ENCODE results near the gene RCOR1.
A peak's percentile ranks its signal among the peaks of the same experiment; 100 is the strongest.

RCOR1 gene

DNA sequence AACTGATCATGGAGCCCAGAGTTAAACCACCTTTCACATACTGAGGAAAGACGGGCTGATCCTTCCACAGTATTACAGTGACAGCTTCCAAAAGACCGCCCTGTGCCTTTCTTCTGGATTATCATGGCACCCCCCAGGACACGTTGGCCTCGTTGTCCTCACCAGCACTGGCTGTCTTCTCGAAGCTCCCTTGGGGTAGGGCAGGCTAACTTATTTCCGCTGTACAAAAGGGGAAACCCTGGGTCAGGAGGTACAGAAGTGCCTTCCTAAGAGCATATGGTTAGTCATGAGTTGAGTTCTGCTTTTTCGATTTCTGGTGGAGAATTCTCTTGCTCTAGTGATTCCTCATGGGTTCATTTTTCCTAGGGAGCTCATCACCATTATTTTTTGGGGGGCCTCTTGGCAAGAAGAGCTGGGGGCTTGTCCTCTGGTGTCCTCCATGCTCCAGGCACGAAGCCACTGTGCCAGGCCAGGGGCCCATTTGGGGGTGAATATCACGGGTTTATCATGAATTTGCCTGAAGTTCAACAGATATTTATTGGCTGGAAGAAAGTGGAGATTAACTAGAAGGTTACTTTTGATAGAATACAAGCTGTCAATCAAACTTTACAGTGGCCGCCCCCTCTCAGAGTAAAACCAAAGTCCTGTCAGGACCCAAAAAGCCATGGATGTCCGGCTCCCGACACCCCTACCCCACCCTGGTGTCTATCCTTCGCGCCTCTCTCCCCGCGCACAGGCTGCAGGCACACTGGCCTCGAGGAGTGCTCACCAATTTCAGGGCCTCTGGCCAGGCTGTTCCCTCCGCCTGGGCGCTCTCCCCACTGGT lies 176.0 kb downstream of the RCOR1 start:
- DNase-seq (ENCODE audit: low read depth, low spot score), result no peak
- H3K27ac ChIP-seq, result no peak overlapping the region

DNA sequence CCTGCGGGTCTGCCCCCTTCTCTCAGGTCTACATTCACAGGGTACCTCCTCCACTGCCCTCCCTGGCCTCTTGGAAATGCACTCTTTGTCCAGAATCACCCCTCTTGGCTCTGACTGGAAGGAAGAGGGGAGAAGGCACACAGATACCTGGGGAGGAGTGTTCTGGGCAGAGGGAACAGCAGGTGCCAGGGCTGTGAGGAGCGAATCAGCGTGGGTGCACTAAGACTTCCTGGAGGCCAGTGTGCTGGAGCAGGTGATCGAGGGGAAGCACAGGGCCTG lies 176.5 kb downstream of the RCOR1 start:
- no peak overlapping the region for H3K27ac ChIP-seq
- DNase-seq (ENCODE audit: low read depth, low spot score), result no peak

DNA sequence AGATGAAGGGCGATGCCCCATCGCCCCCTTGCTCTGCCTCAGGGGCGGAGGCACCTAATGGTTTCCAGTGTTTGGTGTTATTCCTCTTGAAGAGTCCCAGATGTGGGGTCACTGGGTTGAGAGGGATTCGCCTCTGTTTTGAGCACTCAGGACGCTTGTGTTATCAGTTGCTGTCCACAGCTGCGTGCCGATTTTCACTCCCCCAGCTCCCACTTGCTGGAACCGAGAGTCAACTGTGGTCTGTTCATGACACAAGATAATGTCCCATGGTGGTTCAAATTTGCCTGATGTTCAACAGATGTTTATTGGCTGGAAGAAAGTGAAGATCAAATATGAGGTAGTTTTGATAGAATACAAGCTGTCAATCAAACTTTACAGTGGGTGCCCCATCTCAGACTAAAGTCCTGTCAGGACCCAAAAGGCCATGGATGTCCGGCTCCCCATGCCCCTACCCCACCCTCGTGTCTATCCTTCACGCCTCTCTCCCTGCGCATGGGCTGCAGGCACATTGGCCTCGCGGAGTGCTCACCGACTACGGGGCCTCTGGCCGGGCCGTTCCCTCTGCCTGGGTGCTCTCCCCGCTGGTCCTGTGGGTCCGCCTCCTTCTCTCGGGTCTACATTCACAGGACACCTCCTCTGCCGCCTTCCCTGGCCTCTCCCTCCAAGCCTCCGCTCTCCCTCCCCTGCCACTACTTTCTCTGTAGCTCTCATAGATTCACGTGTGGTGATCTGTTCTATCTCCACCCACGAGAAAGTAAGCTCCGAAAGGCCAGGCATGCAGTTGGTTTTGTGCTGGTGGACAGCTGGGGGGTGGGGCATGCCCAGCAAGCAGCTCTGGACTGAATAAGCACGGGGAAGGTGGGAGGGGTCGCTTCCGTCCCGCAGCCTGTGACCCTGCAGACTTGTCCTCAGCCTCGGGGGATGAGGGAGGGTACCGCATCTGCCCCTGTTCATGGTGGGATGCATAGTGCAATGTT lies 178.0 kb downstream of the RCOR1 start:
- no peak overlapping the region for H3K27ac ChIP-seq

DNA sequence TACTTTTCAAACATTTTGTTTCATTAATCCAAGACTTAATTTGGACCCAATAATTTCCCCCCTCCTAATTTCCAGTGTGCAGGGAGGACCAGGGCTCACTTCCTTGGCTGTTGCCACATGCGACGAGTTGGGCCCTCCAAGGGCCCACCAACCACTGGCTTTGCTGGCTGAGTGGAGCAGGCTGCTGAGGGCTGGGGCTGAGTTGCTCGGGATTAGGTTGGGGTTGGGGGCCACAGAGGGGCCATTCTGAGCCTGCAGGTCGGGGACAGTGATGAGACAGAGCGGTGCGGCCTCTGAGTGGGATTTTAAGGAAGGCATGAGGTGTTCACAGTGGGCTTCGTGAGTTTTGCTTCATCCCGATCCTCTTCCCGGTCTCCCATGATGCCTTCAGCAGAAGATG lies 178.7 kb downstream of the RCOR1 start:
- no peak for DNase-seq (ENCODE audit: low read depth, low spot score)
- no peak overlapping the region for H3K27ac ChIP-seq

More for the DNA sequence above, 178.0 kb downstream of the RCOR1 start:
- no peak for DNase-seq (ENCODE audit: low read depth, low spot score)

DNA sequence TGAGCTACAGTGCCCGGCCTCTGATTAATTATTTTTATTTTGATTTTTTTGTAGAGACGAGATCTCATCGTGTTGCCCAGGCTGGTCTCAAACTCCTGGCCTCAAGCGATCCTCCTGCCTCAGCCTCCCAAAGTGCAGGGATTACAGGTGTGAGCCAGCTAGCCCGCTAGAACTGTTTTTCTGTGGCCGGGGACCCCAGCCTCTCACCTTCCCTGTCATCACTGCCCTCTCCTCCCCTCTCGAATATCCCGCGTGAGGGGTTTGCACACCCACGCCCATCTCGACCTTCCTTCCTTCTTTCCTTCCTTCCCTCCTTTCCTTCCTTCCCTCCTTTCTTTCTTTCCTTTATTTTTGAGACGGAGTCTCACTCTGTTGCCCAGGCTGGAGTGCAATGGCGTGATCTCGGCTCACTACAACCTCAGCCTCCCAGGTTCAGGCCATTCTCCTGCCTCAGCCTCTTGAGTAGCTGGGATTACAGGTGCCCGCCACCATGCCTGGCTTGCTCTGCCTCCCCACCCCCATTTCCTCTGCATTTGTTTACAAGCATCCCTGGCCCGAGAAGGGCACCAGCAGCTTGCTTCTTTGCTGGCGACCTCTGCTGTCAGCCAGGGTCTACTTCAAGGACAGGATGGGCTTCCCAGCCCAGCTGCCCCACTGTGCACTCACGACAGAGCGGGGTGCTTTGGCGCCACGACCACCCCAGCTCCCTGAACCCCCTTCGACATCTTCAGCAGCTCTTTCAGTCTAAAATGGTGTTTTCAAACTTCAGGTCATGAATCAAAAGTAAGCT lies 180.5 kb downstream of the RCOR1 start:
- DNase-seq (ENCODE audit: low read depth, low spot score), result no peak

DNA sequence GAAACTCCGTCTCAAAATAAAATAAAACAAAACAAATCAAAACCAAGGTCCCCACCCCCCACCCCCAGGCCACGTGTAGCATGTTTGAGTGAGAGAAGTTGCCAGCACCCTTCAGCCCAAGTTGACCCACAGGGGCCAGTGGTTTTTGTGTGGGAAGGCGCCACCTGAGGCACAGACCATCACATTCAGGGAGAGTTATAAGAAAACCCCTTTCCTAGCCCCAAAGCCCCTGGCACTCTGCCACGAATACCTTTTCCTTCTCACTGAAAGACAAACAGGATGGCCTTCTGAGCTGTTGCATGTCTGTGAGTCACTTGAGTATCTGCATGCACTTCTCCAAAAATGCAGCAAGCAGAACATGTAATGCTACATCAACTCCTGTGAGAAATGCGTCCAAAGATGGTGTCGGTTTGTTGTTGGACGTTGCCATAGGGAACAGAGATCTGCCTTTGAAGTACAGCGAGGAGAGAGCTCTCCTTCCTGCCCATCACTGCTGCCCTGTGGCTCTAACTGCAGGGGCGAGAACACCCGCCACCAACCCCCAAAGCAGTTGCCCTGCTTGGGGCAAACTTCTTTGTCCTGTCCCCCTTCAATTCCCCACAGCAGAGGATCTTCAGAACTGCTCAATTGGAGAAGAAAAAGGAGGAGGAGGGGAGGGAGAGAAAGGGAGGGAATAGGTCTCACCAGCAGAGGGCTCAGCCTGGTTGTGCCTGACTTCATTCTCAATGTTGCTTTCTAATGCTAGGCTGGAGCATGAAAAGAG lies 182.1 kb downstream of the RCOR1 start:
- H3K27ac ChIP-seq, result peak overlapping the region; percentile 51
- DNase-seq (ENCODE audit: low read depth, low spot score), result peak; percentile 27

More for the DNA sequence above, 180.5 kb downstream of the RCOR1 start:
- H3K27ac ChIP-seq, result no peak overlapping the region

DNA sequence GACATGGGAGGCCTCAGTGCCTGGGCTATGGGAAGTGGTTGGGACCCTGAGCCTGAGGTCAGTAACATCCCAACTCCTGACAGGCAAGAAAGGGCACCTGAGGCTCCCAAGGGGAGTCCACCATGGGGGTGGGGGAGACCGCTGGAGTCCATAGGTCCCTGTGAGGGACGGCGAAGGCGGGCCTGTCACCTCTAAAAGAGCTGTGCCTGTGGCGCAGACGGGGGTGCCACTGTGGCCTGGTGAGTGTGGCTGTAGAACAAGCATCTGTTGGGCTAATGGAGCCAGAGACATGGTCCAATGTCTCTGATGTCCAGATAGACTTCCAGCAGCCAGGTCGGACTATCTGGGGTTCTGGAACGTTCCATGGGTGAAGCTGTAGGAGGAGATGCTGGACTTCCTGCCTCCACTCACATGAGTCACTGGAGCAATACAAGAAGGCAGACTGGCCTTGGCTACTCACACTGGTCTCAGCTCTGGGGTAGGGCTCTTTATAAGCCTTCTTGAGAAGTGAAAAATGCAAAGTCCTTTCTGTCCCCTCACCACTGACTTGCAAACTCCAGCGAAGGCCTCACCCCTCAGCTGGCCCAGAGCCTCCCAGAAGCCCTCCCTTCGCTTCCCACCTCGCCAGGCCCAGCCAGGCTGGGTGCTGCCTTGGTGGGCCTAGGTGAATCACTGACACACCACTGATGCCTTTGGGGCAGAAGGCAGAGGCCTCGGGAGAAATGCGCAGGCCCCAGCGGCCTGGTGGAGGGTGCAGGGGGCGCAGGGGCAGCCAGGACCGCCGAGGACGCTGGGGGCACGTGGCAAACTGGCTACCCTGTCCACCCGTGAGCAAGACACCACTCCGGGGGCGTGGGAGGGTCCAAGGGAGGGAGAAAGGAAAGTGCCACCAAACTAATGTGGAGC lies 183.7 kb downstream of the RCOR1 start:
- peak overlapping the region; percentile 62 for H3K27ac ChIP-seq

DNA sequence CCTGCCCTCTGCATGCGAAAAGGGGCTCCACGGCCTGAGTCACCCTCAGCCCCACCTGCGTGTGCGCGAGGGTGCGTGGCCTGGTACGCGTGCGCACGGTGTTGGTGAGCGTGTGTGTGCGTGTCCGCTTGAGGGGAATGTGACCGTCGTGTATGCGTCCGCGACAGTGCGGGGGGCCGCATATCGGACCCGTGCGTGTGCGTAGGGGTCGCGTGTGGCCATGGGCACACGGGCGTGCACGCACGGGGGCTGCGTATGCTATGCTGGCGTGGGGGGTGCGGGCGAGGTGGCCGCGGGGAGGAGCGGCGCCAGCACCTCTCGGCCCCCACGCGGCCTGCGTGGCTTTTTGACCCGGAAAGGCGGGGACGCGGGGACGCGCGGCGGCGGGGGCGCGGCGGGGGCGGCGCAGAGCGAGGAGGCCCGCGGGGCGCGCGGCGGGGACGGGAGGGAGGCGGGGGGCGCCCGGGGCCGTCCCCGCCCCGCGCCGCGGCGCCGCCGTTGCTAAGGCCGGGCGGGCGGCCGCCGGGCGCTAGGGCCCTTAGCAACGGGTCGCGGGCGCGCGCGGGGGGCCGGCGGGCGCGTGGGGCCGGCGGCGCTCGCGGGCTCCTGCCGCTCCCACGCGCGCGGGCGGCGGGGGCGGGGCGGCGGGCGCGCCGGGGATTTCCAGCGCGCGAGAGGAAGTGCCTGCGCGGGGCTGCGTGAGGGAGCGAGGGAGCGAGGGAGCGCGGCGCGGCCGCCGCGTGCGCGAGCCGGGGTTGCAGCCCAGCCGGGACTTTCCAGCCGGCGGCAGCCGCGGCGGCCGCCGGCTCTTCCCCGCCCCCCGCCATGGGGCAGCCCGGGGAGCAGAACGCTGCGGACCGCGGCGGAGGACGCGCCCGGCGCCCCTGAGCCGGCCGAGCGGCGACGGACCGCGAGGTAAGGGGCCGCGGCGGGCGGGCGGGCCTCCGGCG lies 184.6 kb downstream of the RCOR1 start, which contains the start of gene TRAF3:
TSS of gene TRAF3 (plus strand) at position 689 of the 950 bp plus-strand sequence. CDS start 92,753 bp downstream, outside the sequence.
- peak within 1 kb of the TSS; percentile 62 for H3K27ac ChIP-seq
- no peak for DNase-seq (ENCODE audit: low read depth, low spot score)

More for the DNA sequence above, 183.7 kb downstream of the RCOR1 start:
- no peak for DNase-seq (ENCODE audit: low read depth, low spot score)

DNA sequence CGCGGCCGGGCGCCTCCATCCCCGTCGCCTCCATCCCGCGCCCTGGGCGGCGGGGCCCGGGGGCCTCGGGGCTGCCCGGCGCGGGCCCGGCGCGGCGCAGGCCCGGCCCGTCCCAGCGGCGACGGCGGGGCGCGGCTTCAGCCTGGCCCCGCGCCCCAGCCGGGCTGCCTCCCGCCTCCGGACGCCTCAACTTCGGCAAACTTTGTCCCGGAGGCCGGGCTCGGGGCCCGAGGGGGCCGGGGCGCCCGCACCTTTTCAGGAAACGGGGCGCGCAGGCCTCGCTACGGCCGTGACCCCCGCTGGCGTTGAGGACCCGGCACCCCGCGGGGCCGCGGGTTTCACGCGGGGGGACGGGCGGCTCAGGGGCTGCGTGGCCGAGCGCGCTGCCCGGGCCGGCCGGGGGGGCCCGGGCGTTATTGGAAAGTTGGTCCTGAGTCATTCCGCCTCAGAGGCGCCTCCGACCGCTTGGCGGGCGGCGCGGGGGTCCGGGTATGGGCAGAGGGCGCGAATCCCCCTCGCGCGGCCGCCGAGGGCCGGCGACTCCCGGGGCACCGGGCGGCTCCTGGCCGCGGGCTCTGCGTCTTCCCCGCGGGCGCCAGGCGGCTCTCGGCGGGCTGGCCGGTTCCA lies 185.4 kb downstream of the RCOR1 start:
- no peak for DNase-seq (ENCODE audit: low read depth, low spot score)

DNA sequence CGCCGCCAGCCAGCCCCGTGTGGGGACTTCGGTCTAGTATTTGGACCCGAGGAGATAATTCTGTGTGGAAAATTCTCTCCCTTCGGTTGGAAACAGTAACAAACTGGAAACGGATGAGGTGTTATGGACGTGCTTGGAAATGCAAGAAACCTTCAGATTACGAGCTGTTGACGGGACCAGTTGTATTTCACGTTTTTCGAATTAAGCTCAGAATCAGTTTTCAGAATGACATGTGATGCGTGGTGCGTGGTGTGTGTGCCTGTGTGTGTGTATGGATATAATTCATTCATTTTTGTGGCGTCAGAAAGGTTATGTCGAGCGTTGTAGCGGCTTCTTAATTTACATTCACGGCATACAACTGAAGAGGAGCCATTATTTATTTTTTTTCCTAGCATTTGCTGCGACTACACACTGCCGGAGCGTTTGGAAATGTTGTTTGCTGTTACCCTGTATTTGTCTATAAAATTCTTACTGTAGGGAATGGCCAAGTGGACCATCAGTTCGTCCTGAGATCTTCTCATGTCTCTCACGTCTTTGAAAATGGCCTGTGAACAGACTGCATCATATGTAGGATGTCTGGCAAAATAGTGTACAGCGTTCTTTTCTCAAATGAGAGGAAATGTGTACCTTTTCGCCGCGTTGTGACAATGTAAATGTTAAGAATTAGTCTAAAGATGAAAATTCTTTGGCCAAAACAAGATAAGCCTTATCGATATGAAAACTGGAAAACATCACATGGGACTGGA lies 186.1 kb downstream of the RCOR1 start:
- peak overlapping the region; percentile 62 for H3K27ac ChIP-seq
- no peak for DNase-seq (ENCODE audit: low read depth, low spot score)

More for the DNA sequence above, 185.4 kb downstream of the RCOR1 start:
- peak overlapping the region; percentile 62 for H3K27ac ChIP-seq

DNA sequence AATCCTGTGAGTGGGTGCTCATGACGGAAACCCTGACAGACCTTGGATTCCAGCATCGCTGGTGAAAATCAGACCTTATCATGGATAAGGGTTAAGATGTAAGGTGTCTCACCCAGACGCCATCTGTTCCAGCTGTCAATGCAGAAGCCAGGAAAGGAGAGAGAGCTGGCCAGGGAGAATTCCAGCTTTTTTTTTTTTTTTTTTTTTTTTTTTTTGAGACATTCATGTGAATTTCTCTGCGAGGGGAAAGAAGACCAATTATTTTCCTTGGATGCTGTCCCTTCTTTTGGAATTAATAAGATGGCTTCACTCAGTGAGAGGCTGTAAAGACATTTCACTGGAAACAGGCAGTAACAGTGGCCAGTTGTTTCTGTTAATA lies 186.6 kb downstream of the RCOR1 start:
- no peak for DNase-seq (ENCODE audit: low read depth, low spot score)
- H3K27ac ChIP-seq, result peak overlapping the region; percentile 62

DNA sequence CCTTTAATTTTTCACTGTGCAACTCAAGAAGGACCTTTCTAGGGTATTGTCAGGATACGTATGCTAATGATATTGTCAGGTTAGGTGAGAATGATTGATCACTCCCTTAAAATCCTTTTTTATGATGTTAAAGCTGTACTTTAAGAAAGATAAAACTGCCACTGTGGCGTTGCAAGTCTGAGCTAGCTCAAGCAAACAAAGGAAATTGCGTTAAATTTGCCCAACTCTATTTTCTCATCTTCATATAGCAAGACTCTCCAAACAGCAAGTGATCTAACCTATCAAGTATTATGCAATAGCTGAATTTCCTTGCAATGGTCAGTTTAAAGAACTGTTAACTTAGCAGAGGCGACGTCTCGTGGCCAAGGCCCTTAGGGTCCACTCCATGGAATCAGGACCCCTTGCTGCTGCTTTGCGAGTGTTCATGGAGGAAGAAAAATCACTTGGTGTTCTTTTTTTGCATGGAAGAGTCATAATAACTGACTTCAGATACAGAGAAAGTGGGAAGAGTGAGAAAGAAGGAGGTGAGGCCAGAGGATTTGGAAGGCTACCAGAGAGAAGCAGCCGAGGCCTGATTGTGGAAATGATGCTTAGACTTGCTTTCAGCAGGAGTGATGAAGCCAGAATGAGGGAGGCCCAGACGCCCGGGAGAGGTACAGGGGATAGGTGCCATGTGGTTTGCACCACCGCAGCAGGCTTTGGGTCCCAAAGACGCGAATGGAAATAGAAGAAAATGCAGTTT lies 187.3 kb downstream of the RCOR1 start:
- no peak for DNase-seq (ENCODE audit: low read depth, low spot score)
- peak overlapping the region; percentile 62 for H3K27ac ChIP-seq

All from epithelial cell of prostate (primary cell).